Hepatocyte (in vitro differentiated cells): ENCODE results near the gene HPSE2. TPM values are rescaled to one million over a fixed set of nuclear protein-coding genes. Genes with fewer than 3 reads are reported as not detected.

ENCODE experiments used
- DNase-seq: peaks from one replicate; pipeline ENCODE4 v3.0.0-alpha.2; 2016; ENCODE audit warnings: low spot score
- H2AFZ ChIP-seq: fragments of 200-600 bp; sonication (generic); 2 replicates; pipeline ENCODE4 v1.6.0; 2016; ENCODE audit warnings: antibody characterized with exemption, mild to moderate bottlenecking
- H3K27ac ChIP-seq: fragments of 200-600 bp; sonication (generic); 2 replicates; pipeline ENCODE4 v1.5.1; 2016; ENCODE audit warnings: mild to moderate bottlenecking
- H3K27me3 ChIP-seq: fragments of 200-600 bp; sonication (generic); 2 replicates; pipeline ENCODE4 v1.6.1; 2016
- H3K36me3 ChIP-seq: fragments of 200-600 bp; sonication (generic); replicated peaks from 2 replicates; pipeline ENCODE4 v1.5.1; 2016; ENCODE audit warnings: low read depth; ENCODE audit not compliant: insufficient read depth
- H3K4me1 ChIP-seq: fragments of 200-600 bp; sonication (generic); 2 replicates; pipeline ENCODE4 v1.5.1; 2016; ENCODE audit warnings: mild to moderate bottlenecking, moderate library complexity; ENCODE audit not compliant: insufficient read depth
- H3K4me2 ChIP-seq: fragments of 200-600 bp; sonication (generic); 2 replicates; pipeline ENCODE4 v1.6.0; 2016
- H3K4me3 ChIP-seq: fragments of 200-600 bp; sonication (generic); 2 replicates; pipeline ENCODE4 v1.5.1; 2016; ENCODE audit warnings: mild to moderate bottlenecking
- H3K79me2 ChIP-seq: fragments of 200-600 bp; sonication (generic); 2 replicates; pipeline ENCODE4 v1.6.0; 2017; ENCODE audit warnings: mild to moderate bottlenecking
- H3K9me2 ChIP-seq: fragments of 200-600 bp; sonication (generic); replicated peaks from 2 replicates; pipeline ENCODE4 v1.6.0; 2017; ENCODE audit warnings: mild to moderate bottlenecking; ENCODE audit not compliant: insufficient read depth
- H3K9me3 ChIP-seq: fragments of 200-600 bp; sonication (generic); 2 replicates; pipeline ENCODE4 v1.5.1; 2016; ENCODE audit warnings: low read depth, mild to moderate bottlenecking
- H4K20me1 ChIP-seq: fragments of 200-600 bp; sonication (generic); 2 replicates; pipeline ENCODE4 v1.6.0; 2016; ENCODE audit warnings: mild to moderate bottlenecking; ENCODE audit not compliant: insufficient read depth, poor library complexity, severe bottlenecking
- CTCF ChIP-seq: fragments of 200-600 bp; sonication (generic); IDR thresholded peaks from 2 replicates; pipeline ENCODE4 v1.5.1; 2016; ENCODE audit warnings: antibody characterized with exemption, mild to moderate bottlenecking; ENCODE audit not compliant: poor library complexity
- EZH2 ChIP-seq: fragments of 200-600 bp; sonication (generic); IDR thresholded peaks from 2 replicates; pipeline ENCODE4 v1.6.1; 2016; ENCODE audit warnings: antibody characterized with exemption, mild to moderate bottlenecking, borderline replicate concordance
- EZH2phosphoT487 ChIP-seq: fragments of 200-600 bp; sonication (generic); IDR thresholded peaks from one replicate; pipeline ENCODE4 v1.6.1; 2018; ENCODE audit warnings: antibody characterized with exemption, mild to moderate bottlenecking, low read depth, moderate library complexity; ENCODE audit not compliant: unreplicated experiment, severe bottlenecking
- WGBS: methylation state at CpG from one replicate; pipeline ENCODE4 v1.1.6; 2016; ENCODE audit warnings: low lambda C conversion rate; ENCODE audit errors: missing lambda C conversion rate; 5-methylcytosine and 5-hydroxymethylcytosine counted together
- polyA plus RNA-seq: library from polyadenylated mRNA; unstranded; fragments of >200 nt; fragmentation: Nextera tagmentation; extraction: Ambion mirVana; gene quantifications from 2 replicates; pipeline ENCODE4 v1.2.1, GENCODE V29; 2016
- total RNA-seq: library from RNA; depleted of rRNA; stranded (reverse); fragments of >200 nt; gene quantifications from 2 replicates; pipeline ENCODE4 v1.2.3, GENCODE V29; 2014

Gene HPSE2
- total and polyA plus RNA-seq, 2 experiments from 2014 or later: 3.7 to 5.7 TPM

- H3K9me3 ChIP-seq: no peaks in the 10 kb centered on the region
- H3K4me3 ChIP-seq: no peak overlapping the region
- no peaks in the 10 kb centered on the region for H3K79me2 ChIP-seq
- peak overlapping the region; percentile 28 for H3K4me2 ChIP-seq
- 20% methylated on average over 6 of the region's 6 CpGs for WGBS
- no peak overlapping the region for H3K27ac ChIP-seq
- no peak for DNase-seq
- no peaks in the 10 kb centered on the region for H3K9me2 ChIP-seq
- H3K4me1 ChIP-seq: peaks cover 11% of the 10 kb centered on the region
- no peak for TF ChIP-seq EZH2
- TF ChIP-seq EZH2phosphoT487: no peak
- no peak for TF ChIP-seq CTCF
- no peaks in the 10 kb centered on the region for H4K20me1 ChIP-seq
- H3K27me3 ChIP-seq: no peaks in the 10 kb centered on the region
- no peak overlapping the region for H2AFZ ChIP-seq
- H3K36me3 ChIP-seq: no peaks in the 10 kb centered on the region
Observed at GRCh38 chr10:98646998-98647917, 588.4 kb downstream of the HPSE2 start.

GRCh38 chr10:98644466-98644865 lies 591.2 kb downstream of the HPSE2 start:
- H3K4me2 ChIP-seq: no peak overlapping the region
- H3K27me3 ChIP-seq: no peaks in the 10 kb centered on the region
- TF ChIP-seq EZH2 (no peak), EZH2phosphoT487 (no peak), CTCF (no peak)
- no peaks in the 10 kb centered on the region for H3K9me3 ChIP-seq
- H4K20me1 ChIP-seq: no peaks in the 10 kb centered on the region
- 100% methylated on average over 1 of the region's 1 CpG for WGBS
- no peak for DNase-seq
- no peak overlapping the region for H3K4me3 ChIP-seq
- no peaks in the 10 kb centered on the region for H3K9me2 ChIP-seq
- peaks cover 11% of the 10 kb centered on the region for H3K4me1 ChIP-seq
- H2AFZ ChIP-seq: no peak overlapping the region
- no peaks in the 10 kb centered on the region for H3K79me2 ChIP-seq
- H3K27ac ChIP-seq: no peak overlapping the region
- H3K36me3 ChIP-seq: no peaks in the 10 kb centered on the region

- 92% methylated on average over 2 of the region's 2 CpGs for WGBS
- TF ChIP-seq CTCF (no peak), EZH2phosphoT487 (no peak), EZH2 (no peak)
- H3K9me2 ChIP-seq: no peaks in the 10 kb centered on the region
- H3K4me1 ChIP-seq: peaks cover 5% of the 10 kb centered on the region
- no peak for DNase-seq
- no peaks in the 10 kb centered on the region for H3K79me2 ChIP-seq
- H4K20me1 ChIP-seq: no peaks in the 10 kb centered on the region
- H3K27ac ChIP-seq: no peak overlapping the region
- H3K4me3 ChIP-seq: no peak overlapping the region
- H3K4me2 ChIP-seq: no peak overlapping the region
- no peaks in the 10 kb centered on the region for H3K9me3 ChIP-seq
- H2AFZ ChIP-seq: no peak overlapping the region
- no peaks in the 10 kb centered on the region for H3K36me3 ChIP-seq
- H3K27me3 ChIP-seq: no peaks in the 10 kb centered on the region
Observed at GRCh38 chr10:98642281-98642680, 593.4 kb downstream of the HPSE2 start.
